Measurements from ENCODE around the gene HLA-DQA2.

GRCh38 chr6:32761072-32761471 is 19.9 kb downstream of the HLA-DQA2 start:
- TF ChIP-seq CTCF (IDR thresholded peaks at IDR 0.05) (no peak), POLR2A (IDR thresholded peaks at IDR 0.05) (no peak)

Data from right lobe of liver (tissue), 4 donors.